ENCODE measurements around the gene SLC50A1. TPM values are rescaled to one million over a fixed set of nuclear protein-coding genes. Genes with fewer than 3 reads are reported as not detected.

The SLC50A1 gene, protein sequence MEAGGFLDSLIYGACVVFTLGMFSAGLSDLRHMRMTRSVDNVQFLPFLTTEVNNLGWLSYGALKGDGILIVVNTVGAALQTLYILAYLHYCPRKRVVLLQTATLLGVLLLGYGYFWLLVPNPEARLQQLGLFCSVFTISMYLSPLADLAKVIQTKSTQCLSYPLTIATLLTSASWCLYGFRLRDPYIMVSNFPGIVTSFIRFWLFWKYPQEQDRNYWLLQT
- 10 to 100 TPM; 25.1 to 29.8 TPM for total RNA-seq
- 32.0 TPM for polyA plus RNA-seq (2013, experiment 1 of 2)
- polyA plus RNA-seq (2013, experiment 2 of 2) = 27.5 TPM
- long read RNA-seq, experiment 1, transcript SLC50A1-203 (6 exons, 1,300 nt) = major isoform, 5 of 17 reads
- long read RNA-seq, experiment 1, partial matches to known transcripts = 4 of 17 reads
- long read RNA-seq, experiment 1, other reads (novel, unspliced or antisense) = 2 of 17 reads
- long read RNA-seq, experiment 2, transcript SLC50A1-203 (6 exons, 1,300 nt) = minor isoform, 15 of 51 reads
- long read RNA-seq, experiment 2, transcript SLC50A1-204 (4 exons, 1,003 nt) = minor isoform, 6 of 51 reads
- long read RNA-seq, experiment 2, transcript SLC50A1-202 (5 exons, 1,218 nt) = major isoform, 16 of 51 reads
- long read RNA-seq, experiment 2, partial matches to known transcripts = 4 of 51 reads
- long read RNA-seq, experiment 2, other reads (novel, unspliced or antisense) = 7 of 51 reads
- long read RNA-seq, experiment 3, transcript SLC50A1-202 (5 exons, 1,218 nt) = minor isoform, 7 of 49 reads
- long read RNA-seq, experiment 3, transcript SLC50A1-203 (6 exons, 1,300 nt) = major isoform, 19 of 49 reads
- long read RNA-seq, experiment 3, partial matches to known transcripts = 7 of 49 reads
- long read RNA-seq, experiment 3, other reads (novel, unspliced or antisense) = 13 of 49 reads
- long read RNA-seq, experiment 4, transcript SLC50A1-202 (5 exons, 1,218 nt) = minor isoform, 6 of 22 reads
- long read RNA-seq, experiment 4, transcript SLC50A1-203 (6 exons, 1,300 nt) = major isoform, 10 of 22 reads
- long read RNA-seq, experiment 4, partial matches to known transcripts = 1 of 22 reads
- long read RNA-seq, experiment 4, other reads (novel, unspliced or antisense) = 1 of 22 reads

DNA sequence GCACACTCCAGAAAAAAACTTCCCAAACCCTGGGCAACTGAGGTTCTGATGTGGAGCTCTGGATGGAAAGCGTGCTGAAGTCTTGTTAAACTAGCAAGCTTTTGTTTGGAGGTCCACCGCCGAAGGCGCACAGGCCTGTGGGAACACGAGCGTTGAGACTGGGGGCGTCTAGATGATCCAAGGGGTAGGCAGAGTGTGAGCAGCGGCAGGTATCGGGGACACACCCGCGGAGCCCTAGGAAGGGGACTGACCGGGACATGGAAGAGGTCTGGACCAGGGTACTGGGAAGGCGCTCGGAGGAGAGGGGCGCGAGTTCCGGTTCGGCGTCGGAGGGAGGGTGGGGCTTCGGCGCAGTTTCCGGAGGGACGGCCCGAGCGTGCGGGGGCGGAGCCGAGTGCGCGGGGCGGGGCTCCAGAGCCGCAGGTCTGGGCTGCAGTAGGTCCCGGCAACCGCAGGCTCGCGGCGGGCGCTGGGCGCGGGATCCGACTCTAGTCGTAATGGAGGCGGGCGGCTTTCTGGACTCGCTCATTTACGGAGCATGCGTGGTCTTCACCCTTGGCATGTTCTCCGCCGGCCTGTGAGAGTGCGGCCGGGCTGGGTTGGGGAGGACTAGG lies at the start of gene SLC50A1:
Gene SLC50A1, plus strand, starts transcription at position 438 of the 614 bp plus-strand sequence. Its CDS starts 60 bp downstream, at position 498.
- Mint-ChIP-seq H3K27me3 (ENCODE audit: insufficient read depth) (peaks cover 23% of the 10 kb centered on the region), H3K4me1 (peaks cover 14% of the 10 kb centered on the region), H3K4me3 (peak within 1 kb of the TSS; percentile 94), H3K27ac (peak within 1 kb of the TSS; percentile 99), H3K9me3 (no peaks in the 10 kb centered on the region), H3K36me3 (ENCODE audit: low read depth) (peaks cover 20% of the 10 kb centered on the region)
- 0 to 1% methylated on average over 17 to 52 of the region's 52 CpGs for WGBS, 2 experiments (ENCODE audit: insufficient coverage in 1 of 2, insufficient read length in 1 of 2)
- H3K4me1 ChIP-seq (ENCODE audit: control insufficient read depth, insufficient read depth, low read length) = peaks cover 4% of the 10 kb centered on the region
- H3K4me3 ChIP-seq (ENCODE audit: low read length) = peak within 1 kb of the TSS; percentile 99
- H3K9me3 ChIP-seq (ENCODE audit: control insufficient read depth, low read length) = no peaks in the 10 kb centered on the region
- peak; percentile 98 for DNase-seq
- peak within 1 kb of the TSS; percentile 88 for H3K27ac ChIP-seq (ENCODE audit: low read depth, low read length)
- peak within 1 kb of the TSS; percentile 86 for H3K9ac ChIP-seq (ENCODE audit: extremely low read depth, low read length, poor library complexity, severe bottlenecking)
- no peaks in the 10 kb centered on the region for H3K27me3 ChIP-seq (ENCODE audit: control insufficient read depth, insufficient read depth, low read length, poor library complexity, severe bottlenecking)
- TF ChIP-seq, protein P1, sequence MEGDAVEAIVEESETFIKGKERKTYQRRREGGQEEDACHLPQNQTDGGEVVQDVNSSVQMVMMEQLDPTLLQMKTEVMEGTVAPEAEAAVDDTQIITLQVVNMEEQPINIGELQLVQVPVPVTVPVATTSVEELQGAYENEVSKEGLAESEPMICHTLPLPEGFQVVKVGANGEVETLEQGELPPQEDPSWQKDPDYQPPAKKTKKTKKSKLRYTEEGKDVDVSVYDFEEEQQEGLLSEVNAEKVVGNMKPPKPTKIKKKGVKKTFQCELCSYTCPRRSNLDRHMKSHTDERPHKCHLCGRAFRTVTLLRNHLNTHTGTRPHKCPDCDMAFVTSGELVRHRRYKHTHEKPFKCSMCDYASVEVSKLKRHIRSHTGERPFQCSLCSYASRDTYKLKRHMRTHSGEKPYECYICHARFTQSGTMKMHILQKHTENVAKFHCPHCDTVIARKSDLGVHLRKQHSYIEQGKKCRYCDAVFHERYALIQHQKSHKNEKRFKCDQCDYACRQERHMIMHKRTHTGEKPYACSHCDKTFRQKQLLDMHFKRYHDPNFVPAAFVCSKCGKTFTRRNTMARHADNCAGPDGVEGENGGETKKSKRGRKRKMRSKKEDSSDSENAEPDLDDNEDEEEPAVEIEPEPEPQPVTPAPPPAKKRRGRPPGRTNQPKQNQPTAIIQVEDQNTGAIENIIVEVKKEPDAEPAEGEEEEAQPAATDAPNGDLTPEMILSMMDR (conservative IDR thresholded peaks at IDR 0.05) = peak; percentile 48
- H3K36me3 ChIP-seq (ENCODE audit: control insufficient read depth, insufficient read depth, low read length) = peaks cover 12% of the 10 kb centered on the region

DNA sequence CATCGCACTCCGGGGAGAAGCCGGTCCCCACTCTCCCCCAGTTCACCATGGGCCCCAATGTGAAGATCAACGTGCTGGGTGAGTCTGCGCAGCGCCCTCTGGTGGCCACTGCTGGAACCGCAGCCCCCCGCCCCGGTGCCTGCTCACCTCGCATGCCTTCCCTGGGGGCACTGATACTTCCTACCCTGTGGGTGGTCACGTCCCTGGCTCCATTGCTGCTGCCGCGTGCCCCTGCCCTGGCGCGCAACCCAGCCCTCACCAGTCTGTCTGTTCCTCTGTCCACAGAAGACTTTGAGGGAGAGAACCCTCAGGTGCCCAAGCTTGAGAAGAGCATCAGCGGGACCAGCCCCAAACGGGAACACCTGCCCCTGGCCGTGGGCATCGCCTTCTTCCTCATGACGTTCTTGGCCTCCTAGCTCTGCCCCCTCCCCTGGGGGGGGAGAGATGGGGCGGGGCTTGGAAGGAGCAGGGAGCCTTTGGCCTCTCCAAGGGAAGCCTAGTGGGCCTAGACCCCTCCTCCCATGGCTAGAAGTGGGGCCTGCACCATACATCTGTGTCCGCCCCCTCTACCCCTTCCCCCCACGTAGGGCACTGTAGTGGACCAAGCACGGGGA lies 49.4 kb upstream of the SLC50A1 start:
- Mint-ChIP-seq H3K4me1 (peaks cover 12% of the 10 kb centered on the region), H3K4me3 (peak overlapping the region; percentile 88), H3K36me3 (ENCODE audit: low read depth) (no peaks in the 10 kb centered on the region), H3K27me3 (ENCODE audit: insufficient read depth) (peaks cover 47% of the 10 kb centered on the region), H3K9me3 (no peaks in the 10 kb centered on the region), H3K27ac (no peak overlapping the region)
- no peaks in the 10 kb centered on the region for H3K9me3 ChIP-seq (ENCODE audit: control insufficient read depth, low read length)
- H3K4me1 ChIP-seq (ENCODE audit: control insufficient read depth, insufficient read depth, low read length) = peaks cover under 1% of the 10 kb centered on the region
- no peak overlapping the region for H3K9ac ChIP-seq (ENCODE audit: extremely low read depth, low read length, poor library complexity, severe bottlenecking)
- TF ChIP-seq, protein P1 (conservative IDR thresholded peaks at IDR 0.05) = peak; percentile 99
- no peaks in the 10 kb centered on the region for H3K36me3 ChIP-seq (ENCODE audit: control insufficient read depth, insufficient read depth, low read length)
- peak; percentile 95 for DNase-seq
- H3K27ac ChIP-seq (ENCODE audit: low read depth, low read length) = no peak overlapping the region
- WGBS, 2 experiments (ENCODE audit: insufficient coverage in 1 of 2, insufficient read length in 1 of 2) = 19 to 20% methylated on average over 15 to 23 of the region's 24 CpGs
- no peak overlapping the region for H3K4me3 ChIP-seq (ENCODE audit: low read length)
- peaks cover 33% of the 10 kb centered on the region for H3K27me3 ChIP-seq (ENCODE audit: control insufficient read depth, insufficient read depth, low read length, poor library complexity, severe bottlenecking)
